Measurements from ENCODE around the gene UST.

Gene UST, protein sequence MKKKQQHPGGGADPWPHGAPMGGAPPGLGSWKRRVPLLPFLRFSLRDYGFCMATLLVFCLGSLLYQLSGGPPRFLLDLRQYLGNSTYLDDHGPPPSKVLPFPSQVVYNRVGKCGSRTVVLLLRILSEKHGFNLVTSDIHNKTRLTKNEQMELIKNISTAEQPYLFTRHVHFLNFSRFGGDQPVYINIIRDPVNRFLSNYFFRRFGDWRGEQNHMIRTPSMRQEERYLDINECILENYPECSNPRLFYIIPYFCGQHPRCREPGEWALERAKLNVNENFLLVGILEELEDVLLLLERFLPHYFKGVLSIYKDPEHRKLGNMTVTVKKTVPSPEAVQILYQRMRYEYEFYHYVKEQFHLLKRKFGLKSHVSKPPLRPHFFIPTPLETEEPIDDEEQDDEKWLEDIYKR

DNA sequence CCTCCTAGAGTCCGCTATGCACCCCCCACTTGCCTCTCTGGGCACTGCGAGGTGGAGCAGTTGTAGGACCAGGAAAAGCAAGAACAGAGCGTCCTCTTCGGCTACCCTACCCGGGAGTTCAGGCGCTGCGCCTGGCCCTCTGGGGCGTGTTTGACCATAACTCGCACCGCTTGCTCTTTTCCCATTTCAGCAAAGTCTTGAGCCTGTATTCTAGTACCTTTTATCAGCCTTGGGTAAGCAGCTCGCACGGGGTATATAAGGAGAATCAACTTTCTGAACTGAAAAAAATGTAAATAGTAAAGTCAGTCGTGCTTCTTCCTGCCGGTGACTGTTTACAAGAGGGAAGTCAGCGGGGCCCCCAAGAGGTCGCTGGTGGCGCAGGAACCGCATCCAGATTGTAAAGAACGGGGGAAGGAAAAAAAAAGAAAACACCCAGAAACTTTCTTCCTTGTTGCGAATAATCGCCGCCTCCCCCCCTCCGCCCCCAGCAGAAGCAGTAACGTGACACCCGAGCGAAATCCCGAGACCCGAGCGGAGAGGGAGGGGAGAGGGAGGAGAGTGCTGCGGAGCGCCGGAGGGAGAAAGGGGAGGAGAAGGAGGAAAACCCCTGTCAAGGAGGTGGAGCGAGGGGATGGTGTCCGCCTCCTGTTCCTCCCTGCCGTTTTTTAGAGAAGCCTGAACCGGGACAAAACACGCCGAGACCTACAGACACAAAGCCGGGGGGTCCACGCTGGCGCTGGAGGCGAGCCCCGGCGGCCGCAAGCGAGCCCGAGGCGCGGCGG is at the start of gene UST:
Gene UST (plus strand): TSS at position 668 of the 782 bp plus-strand sequence. CDS start 401 bp downstream, outside the sequence.
- intact Hi-C loops (cut with DNase I): loop anchor here (10.0 kb wide), 1 partner anchor 198 kb away; no protein-coding TSS in a partner anchor
- peak; percentile 46 to 89 (median 74) for DNase-seq

DNA sequence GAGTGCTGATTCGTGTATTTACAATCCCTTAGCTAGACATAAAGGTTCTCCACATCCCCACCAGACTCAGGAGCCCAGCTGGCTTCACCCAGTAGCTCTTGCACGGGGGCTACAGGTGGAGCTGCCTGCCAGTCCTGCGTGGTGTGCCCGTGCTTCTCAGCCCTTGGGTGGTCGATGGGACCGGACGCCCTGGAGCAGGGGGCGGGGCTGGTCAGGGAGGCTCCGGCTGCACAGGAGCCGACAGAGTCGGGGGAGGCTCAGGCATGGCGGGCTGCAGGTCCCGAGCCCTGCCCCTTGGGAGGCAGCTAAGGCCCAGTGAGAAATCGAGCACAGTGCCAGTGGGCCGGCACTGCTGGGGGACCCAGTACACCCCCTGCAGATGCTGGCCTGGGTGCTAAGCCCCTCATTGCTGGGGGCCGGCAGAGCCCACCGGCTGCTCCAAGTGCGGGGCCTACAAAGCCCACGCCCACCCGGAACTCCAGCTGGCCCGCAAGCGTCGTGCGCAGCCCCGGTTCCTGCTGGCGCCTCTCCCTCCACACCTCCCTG is 48.9 kb upstream of the UST start:
- no peak for DNase-seq
- intact Hi-C loops (cut with DNase I): no loop called here

DNA sequence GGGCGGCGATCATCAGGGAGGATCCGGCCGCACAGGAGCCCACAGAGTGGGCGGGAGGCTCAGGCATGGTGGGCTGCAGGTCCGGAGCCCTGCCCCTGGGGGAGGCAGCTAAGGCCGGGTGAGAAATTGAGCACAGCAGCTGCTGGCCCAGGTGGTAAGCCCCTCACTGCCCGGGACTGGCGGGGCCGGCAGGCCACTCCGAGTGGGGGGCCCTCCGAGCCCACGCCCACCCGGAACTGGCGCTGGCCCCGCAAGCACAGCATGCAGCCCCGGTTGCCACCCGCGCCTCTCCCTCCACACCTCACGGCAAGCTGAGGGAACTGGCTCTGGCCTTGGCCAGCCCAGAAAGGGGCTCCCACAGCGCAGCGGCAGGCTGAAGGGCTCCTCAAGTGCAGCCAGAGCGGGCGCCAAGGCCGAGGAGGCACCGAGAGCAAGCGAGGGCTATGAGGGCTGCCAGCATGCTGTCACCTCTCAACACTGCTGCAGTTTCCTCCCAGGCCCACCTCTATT is 48.1 kb upstream of the UST start:
- intact Hi-C loops (cut with DNase I): no loop called here
- no peak for DNase-seq

DNA sequence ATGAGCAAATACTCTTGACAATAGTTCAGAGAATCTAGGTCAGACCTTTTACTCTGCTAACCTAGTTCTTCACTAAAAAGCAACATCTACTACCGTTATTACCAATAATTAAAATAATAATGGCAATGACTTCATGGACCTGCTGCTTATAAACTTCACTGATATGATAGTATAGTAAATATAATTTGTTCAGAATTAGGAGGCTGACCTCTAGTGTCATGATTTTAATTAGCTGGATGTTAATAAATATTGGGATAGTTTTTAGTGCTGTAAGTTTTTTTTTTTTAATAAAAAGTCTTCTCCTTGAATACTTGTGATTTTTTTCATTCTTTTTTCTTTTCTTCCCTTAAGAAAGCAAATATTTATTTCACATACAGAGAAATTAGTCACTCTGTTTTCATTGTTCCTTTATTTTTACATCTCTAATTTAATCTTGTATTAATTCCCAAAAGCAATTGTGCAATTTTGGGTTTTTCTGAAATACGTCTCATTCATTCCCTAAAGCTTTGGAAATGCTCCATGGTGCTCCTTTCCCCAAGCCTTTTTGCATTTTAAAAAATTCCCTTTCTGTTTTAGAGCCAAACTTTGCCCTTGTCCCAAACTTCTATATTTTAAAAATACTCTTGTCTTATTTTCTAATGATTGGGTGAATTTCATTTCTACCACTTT is 46.6 kb upstream of the UST start:
- intact Hi-C loops (cut with DNase I): no loop called here
- DNase-seq: no peak

DNA sequence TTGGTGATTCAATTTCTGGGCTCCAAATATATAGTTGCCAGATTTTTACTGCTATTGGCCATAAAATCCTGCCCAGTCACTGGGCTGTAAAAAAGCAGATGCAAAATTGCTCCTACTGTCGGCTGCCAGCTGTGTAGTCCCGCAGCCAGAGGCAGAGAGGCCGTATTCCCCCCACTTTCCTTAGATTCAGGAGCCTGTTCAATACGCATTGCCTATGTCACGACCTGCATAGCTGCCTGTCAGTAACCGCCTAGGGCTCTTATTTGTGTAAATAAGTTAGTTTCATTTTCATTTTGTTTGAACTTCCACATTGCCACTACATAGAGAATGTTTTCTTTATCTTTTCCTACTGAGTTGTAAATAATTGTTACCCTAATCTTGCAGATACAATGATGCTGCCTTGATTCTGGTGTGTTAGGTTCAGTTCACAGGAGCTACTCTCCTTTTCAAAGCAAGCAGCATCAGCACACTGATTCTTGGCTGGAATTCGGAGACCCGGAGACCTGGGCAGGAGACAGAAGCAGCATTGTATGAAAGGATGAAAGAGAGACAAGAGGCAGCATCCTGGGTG is 46.0 kb upstream of the UST start:
- intact Hi-C loops (cut with DNase I): no loop called here
- DNase-seq: peak in 18 of 42 donors; percentile 6 to 43 (median 21)

DNA sequence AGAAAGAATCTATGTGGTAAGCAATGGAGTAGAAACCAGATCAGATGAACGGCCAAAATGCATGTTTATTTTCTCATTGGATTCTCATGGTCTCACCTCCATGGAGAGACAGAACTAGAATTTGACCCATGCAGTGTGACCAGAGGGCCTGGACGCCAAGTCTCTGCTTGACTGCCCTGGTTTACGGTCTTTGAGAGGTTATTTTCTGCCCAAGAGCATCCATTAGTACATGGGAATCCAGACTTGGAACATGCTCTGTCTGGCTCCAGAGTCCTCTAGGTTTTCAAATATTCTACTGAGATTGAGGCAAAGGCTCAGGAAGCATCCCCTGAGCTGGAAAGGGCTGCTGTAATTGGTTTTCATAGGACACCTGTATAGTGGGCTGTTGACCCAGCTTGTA is 45.5 kb upstream of the UST start:
- no peak for DNase-seq
- intact Hi-C loops (cut with DNase I): no loop called here

DNA sequence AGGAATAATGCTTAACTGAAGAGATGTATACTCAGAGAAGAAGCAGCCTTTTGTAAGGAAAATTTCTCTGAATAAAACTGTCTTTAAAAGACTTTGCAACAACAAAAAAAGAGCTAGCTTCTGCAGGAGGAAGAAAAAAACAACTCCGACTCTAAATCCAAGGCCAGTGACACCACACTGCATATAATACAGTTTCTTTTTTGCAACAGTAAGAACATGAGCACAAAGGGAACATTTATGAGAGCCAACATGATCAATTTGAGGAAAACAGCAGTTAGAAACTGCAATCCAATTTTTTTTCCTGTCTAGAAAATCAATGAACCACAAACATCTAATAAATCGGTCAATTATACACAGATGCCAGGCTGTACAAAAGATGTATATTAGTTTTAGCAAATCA is 42.9 kb upstream of the UST start:
- DNase-seq: no peak
- intact Hi-C loops (cut with DNase I): no loop called here

DNA sequence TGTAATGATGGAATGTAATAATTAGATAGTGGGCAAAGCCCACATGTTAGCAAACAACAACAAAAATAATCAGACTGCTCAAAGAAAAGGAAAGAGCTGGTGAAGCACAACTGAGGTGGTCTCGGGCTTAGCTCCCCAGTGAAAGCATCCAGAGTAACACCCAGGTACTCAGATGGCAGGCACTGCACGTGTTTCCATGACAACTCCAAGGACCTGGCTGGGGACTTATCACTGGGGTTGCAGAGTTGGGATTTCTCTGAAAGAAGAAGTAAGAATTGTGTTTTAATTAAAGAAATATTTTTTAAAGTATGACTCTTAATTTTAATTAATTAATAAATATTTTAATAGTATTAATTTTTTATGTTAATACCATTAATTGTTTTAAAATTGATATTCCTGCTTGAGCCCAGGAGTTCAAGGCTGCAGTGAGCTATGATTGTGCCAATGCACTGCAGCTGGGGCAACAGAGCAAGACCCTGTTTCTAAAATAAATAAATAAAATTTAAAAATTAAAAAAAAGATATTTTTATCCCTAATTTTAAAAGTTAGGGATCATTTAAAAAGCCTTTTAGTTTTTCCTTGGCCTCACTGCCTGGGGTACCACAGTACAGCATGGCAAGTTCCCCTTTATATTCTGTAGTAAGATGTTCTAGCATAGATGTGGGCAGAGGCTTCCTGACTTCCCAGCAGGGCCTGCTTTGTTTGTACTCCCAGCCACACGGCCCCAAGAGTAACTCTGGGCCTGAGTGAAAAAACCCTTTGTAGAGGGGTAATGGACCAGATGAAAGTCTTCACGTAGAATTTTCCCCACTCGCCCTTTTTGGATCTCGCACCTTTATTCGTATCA is 42.2 kb upstream of the UST start:
- DNase-seq: peak in 1 of 42 donors; percentile 7
- intact Hi-C loops (cut with DNase I): no loop called here

DNA sequence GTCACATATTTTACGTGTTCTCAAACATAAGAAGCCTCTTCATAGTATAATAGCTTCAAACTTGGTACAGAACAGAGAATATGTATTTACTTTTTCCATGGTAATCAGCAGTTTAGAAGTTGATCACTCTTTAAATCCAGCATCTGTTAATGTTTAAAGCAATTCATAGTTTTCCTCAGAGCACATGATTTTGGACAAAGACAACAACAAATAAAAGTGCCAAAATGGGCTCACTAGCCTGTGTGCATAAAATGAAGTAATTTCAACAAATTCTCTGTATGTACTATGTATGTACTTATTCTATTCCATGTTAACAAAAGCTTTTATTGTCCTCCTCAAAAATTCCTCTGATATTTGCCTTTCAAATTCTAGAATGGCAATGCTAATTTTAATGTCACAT is 38.1 kb upstream of the UST start:
- intact Hi-C loops (cut with DNase I): no loop called here
- no peak for DNase-seq

DNA sequence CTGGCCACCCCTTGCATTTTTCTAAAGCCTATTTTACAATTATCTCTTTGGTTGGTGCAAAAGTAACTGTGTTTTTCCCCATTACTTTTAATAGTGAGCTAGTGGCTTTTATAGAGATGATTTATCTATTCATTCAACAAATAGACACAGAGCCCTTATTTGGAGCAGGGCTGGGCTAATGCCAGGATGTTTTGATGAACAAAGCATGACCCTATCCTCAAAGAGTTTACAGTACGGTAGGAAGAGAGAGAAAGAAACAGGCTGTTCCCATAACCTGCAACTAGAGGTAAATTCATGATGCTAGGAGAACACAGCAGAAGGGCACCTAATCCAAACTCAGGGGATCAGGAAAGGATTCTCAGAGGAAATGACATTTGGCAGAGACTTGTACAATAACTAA is 37.3 kb upstream of the UST start:
- no peak for DNase-seq
- intact Hi-C loops (cut with DNase I): no loop called here

DNA sequence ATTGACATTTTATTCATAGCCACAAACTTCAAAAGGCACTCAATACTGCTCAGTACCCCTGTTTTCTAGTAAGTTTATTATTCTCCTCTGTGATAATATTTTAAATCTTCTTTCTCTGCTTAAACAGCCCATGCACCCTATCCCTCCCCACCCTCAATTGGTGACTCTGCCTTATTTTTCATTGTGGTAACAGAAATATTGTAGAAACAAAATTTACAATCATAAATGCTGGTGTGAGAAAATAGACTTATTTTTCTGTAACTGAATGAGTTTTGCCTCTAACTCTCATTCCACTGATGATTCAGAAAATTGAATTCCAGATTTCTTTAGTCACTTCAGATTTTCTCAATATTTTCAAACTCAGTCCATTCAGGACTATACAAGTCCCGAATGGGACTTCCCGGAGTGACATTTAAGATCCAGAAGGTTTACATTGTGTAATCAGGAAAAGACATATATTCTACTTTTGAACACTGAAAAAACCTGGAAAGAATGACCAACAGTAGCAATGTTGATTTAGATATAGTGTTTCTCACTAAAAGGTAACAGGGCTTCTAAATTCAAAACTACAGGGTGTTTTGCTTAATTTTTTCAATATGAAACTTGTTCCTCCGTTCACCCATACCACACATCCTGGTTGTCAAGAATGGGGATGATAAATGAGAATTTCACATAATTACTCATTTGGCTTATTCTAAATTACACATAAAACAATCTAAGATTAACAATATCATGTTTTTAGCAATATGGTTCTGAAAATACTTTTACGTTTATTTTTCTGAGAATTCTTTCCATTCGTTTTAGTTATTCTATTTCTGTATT is 34.8 kb upstream of the UST start:
- intact Hi-C loops (cut with DNase I): no loop called here
- DNase-seq: no peak

DNA sequence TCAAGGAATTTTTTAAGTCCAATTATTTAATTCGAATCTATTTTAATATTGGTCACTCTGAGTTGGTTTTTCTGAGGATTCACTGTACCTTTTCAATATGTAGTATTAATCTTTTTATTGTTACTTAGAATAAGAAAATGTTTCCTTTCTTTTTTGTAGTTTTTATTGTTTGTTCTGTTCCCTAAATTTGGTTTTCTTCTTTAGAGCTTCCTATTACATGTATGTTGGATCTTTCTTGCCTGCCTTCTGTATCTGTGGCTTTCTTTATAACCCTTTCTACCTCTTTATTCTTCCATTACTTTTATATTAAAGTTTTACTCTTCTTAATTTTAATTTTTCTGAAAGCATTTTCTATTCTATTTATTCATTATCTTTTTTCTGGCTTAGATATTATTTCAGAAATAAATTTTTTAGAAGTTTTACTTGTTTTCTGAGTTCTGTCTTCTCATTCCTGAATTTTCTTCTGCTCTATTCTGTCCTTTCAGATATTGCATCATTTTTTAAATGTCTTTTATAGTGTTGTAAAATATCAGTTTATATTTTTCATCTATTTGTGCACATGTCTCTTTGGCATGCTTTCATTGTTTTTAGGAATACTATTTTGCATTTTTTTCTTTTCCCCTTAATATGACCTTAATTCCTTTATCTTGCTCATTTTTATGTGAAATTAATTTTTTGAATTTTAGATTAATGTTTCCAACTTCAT is 33.6 kb upstream of the UST start:
- DNase-seq: no peak
- intact Hi-C loops (cut with DNase I): no loop called here

DNA sequence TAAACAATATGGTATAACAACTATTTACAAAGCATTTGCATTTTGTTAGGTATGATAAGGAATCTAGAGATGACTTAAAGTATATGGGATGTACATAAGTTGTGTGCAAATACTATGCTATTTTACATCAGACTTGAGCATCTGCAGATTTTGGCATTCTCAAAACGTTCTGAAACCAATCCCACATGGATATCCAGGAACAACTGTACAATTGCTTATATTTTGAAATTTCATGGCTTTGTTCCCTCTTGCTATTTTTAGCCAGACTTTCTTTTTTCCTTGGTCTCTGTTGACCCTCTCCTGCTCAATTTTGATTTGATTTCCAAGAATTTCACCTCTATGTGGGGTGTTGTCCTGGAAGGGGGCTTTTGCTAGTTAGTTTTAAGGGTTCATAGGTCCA is 32.9 kb upstream of the UST start:
- intact Hi-C loops (cut with DNase I): no loop called here
- no peak for DNase-seq

DNA sequence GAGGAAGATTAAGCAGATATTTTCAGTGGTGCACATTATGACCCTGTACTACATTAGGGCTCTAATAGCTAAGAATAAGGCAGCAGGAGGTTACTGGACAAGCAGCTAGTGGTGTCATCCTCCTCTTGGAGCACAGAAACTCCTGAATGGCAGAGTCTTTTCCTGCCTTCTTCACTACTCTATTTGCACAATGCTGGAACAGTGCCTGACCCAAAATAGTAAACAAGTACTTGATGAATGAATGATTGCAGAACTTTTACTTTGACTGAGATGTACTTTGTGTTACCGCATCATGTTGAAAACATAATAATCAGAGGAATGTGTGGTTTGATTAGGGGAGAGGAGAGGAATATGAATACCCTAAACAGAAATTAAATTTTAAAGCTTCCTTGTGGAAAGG is 30.0 kb upstream of the UST start:
- intact Hi-C loops (cut with DNase I): no loop called here
- DNase-seq: no peak

DNA sequence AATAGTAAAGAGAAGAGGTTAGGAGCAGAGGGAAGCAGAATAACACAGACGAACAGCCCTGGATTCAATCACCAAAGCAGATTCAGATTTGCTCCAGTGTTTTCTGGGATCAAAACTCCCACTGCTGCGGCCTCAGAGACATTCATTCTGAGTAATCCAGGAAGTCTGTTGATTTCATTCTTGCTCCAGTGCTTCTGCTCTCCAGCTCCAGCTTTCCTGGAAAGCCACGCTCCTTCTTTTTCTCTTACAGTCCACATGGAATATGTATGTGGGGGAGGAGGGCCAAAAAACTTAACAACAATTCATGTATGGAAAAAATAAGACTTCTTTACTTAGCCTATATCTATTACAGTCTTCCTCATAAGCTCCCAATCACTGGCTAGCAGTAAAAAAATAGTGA is 26.4 kb upstream of the UST start:
- intact Hi-C loops (cut with DNase I): no loop called here
- no peak for DNase-seq

DNA sequence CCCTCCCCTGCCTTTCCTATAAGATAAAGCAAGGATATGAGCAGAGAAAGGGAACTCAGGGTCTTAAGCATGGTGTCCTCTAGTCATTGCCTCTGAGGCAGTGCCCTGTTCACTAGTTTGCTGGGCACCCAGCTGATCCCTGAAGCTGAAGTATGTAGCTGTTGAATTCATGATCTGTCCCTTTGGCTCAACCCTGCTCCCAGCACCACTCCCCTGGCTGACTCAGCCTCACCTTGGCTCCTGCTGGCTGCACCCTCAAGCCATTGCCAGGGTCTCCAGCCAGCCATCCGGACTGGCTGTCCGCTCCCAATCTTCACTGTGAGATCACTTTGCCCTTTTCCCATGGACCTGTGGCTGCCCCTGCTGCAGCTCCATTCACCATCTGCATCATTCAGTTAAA is 25.9 kb upstream of the UST start:
- intact Hi-C loops (cut with DNase I): no loop called here
- DNase-seq: no peak

DNA sequence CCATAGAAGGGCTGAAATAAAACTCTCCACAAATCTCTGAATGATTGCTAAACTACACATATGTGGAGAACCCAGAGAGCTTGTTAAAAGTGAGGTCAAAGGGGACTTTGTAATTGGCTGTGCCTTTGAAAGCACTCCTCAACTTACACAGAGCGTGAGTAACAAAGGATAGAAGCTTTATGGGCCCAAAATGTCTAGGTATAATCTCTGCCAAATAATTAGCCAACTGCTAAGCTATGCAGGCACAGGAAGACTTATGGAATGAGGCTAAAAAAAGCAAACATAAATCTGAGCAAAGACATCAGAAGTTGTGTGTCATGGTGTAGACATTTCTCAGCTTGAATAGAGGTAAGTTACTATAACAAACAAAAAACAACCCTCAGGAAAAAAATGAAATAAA is 23.3 kb upstream of the UST start:
- intact Hi-C loops (cut with DNase I): no loop called here
- DNase-seq: no peak

All from head of caudate nucleus (tissue), 42 donors.